Liver (tissue), 3 donors: ENCODE results near the gene DNASE2.

Experiments used
- EGR1 ChIP-seq, 2 donors: IDR thresholded peaks; 2 replicates each; pipeline ENCODE4 v1.6.1; 2016 to 2018; ENCODE audit warnings: antibody characterized with exemption in 2 of 2, low read depth in 2 of 2
- FOXA1 ChIP-seq: IDR thresholded peaks from 2 replicates; pipeline ENCODE4 v1.6.1; 2016; ENCODE audit warnings: antibody characterized with exemption
- FOXA2 ChIP-seq: IDR thresholded peaks from 2 replicates; pipeline ENCODE4 v1.6.1; 2016; ENCODE audit warnings: antibody characterized with exemption
- GABPA ChIP-seq, 2 donors: IDR thresholded peaks in 1 of 2; conservative IDR thresholded peaks in 1 of 2; 2 replicates each; pipeline ENCODE4 v1.6.1; 2016; ENCODE audit warnings: antibody characterized with exemption in 2 of 2, mild to moderate bottlenecking in 1 of 2, moderate library complexity in 1 of 2
- JUND ChIP-seq, 2 donors: IDR thresholded peaks; 2 replicates each; pipeline ENCODE4 v1.6.1; 2016; ENCODE audit warnings: antibody characterized with exemption in 2 of 2
- RAD21 ChIP-seq, 2 donors: IDR thresholded peaks; 2 replicates each; pipeline ENCODE4 v1.6.1; 2016; ENCODE audit warnings: antibody characterized with exemption in 2 of 2, mild to moderate bottlenecking in 2 of 2
- RXRA ChIP-seq, 2 donors: IDR thresholded peaks; 2 replicates each; pipeline ENCODE4 v1.6.1; 2017 to 2018; ENCODE audit warnings: antibody characterized with exemption in 2 of 2, mild to moderate bottlenecking in 1 of 2
- TAF1 ChIP-seq: conservative IDR thresholded peaks from 2 replicates; pipeline ENCODE4 v1.6.1; 2016; ENCODE audit warnings: antibody characterized with exemption, mild to moderate bottlenecking
- TF ChIP-seq, protein P1 (sequence below): fragments of 150-350 bp; IDR thresholded peaks from 2 replicates; pipeline ENCODE4 v1.5.1; 2017; ENCODE audit warnings: improper control_type of control experiment, low read depth, low read length; ENCODE audit not compliant: missing input control
- TF ChIP-seq, protein P2 (sequence below): IDR thresholded peaks from 2 replicates; pipeline ENCODE4 v1.6.1; 2016; ENCODE audit warnings: antibody characterized with exemption
- TF ChIP-seq, protein P3 (sequence below): IDR thresholded peaks from 2 replicates; pipeline ENCODE4 v1.6.1; 2016; ENCODE audit warnings: antibody characterized with exemption
- TF ChIP-seq, protein P4 (sequence below): IDR thresholded peaks from 2 replicates; pipeline ENCODE4 v1.6.1; 2016; ENCODE audit warnings: antibody characterized with exemption
- TF ChIP-seq, protein P5 (sequence below): IDR thresholded peaks from 2 replicates; pipeline ENCODE4 v1.6.1; 2016; ENCODE audit warnings: antibody characterized with exemption, mild to moderate bottlenecking
- donor health status: healthy.
- donor health status: healthy.

DNA sequence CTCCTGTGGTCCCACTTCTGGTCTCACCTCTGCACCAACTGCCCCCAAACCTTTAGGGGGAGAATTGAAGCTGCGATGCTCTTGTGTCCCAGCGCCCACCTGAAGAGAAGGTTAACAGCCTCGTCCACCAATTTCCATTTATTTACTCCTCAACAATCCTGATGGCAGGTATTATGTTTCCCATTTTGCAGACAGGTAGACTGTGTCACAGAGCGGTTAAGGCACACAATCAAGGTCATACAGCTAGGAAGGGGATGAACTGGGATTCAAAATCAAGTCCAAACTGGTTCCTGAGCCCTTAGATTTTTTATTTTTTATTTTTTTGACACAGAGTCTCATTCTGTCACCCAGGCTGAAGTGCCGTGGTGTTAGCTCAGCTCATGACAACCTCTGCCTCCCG is 6.2 kb downstream of the DNASE2 start:
- TF ChIP-seq, protein P1, sequence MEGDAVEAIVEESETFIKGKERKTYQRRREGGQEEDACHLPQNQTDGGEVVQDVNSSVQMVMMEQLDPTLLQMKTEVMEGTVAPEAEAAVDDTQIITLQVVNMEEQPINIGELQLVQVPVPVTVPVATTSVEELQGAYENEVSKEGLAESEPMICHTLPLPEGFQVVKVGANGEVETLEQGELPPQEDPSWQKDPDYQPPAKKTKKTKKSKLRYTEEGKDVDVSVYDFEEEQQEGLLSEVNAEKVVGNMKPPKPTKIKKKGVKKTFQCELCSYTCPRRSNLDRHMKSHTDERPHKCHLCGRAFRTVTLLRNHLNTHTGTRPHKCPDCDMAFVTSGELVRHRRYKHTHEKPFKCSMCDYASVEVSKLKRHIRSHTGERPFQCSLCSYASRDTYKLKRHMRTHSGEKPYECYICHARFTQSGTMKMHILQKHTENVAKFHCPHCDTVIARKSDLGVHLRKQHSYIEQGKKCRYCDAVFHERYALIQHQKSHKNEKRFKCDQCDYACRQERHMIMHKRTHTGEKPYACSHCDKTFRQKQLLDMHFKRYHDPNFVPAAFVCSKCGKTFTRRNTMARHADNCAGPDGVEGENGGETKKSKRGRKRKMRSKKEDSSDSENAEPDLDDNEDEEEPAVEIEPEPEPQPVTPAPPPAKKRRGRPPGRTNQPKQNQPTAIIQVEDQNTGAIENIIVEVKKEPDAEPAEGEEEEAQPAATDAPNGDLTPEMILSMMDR, result no peak
- no peak for TF ChIP-seq RAD21 (IDR thresholded peaks at IDR 0.05)
- TF ChIP-seq TAF1, result no peak
- TF ChIP-seq FOXA1, result no peak
- no peak for TF ChIP-seq JUND (IDR thresholded peaks at IDR 0.05)
- no peak for TF ChIP-seq GABPA (IDR thresholded peaks at IDR 0.05 in 1 of 2, conservative IDR thresholded peaks at IDR 0.05 in 1 of 2)
- TF ChIP-seq EGR1 (IDR thresholded peaks at IDR 0.05; ENCODE audit: low read depth in 2 of 2), result no peak
- TF ChIP-seq, protein P2, sequence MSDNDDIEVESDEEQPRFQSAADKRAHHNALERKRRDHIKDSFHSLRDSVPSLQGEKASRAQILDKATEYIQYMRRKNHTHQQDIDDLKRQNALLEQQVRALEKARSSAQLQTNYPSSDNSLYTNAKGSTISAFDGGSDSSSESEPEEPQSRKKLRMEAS, result no peak
- no peak for TF ChIP-seq RXRA (IDR thresholded peaks at IDR 0.05)
- TF ChIP-seq, protein P3, sequence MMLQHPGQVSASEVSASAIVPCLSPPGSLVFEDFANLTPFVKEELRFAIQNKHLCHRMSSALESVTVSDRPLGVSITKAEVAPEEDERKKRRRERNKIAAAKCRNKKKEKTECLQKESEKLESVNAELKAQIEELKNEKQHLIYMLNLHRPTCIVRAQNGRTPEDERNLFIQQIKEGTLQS, result no peak
- TF ChIP-seq, protein P4, sequence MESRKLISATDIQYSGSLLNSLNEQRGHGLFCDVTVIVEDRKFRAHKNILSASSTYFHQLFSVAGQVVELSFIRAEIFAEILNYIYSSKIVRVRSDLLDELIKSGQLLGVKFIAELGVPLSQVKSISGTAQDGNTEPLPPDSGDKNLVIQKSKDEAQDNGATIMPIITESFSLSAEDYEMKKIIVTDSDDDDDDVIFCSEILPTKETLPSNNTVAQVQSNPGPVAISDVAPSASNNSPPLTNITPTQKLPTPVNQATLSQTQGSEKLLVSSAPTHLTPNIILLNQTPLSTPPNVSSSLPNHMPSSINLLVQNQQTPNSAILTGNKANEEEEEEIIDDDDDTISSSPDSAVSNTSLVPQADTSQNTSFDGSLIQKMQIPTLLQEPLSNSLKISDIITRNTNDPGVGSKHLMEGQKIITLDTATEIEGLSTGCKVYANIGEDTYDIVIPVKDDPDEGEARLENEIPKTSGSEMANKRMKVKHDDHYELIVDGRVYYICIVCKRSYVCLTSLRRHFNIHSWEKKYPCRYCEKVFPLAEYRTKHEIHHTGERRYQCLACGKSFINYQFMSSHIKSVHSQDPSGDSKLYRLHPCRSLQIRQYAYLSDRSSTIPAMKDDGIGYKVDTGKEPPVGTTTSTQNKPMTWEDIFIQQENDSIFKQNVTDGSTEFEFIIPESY, result no peak
- TF ChIP-seq, protein P5, sequence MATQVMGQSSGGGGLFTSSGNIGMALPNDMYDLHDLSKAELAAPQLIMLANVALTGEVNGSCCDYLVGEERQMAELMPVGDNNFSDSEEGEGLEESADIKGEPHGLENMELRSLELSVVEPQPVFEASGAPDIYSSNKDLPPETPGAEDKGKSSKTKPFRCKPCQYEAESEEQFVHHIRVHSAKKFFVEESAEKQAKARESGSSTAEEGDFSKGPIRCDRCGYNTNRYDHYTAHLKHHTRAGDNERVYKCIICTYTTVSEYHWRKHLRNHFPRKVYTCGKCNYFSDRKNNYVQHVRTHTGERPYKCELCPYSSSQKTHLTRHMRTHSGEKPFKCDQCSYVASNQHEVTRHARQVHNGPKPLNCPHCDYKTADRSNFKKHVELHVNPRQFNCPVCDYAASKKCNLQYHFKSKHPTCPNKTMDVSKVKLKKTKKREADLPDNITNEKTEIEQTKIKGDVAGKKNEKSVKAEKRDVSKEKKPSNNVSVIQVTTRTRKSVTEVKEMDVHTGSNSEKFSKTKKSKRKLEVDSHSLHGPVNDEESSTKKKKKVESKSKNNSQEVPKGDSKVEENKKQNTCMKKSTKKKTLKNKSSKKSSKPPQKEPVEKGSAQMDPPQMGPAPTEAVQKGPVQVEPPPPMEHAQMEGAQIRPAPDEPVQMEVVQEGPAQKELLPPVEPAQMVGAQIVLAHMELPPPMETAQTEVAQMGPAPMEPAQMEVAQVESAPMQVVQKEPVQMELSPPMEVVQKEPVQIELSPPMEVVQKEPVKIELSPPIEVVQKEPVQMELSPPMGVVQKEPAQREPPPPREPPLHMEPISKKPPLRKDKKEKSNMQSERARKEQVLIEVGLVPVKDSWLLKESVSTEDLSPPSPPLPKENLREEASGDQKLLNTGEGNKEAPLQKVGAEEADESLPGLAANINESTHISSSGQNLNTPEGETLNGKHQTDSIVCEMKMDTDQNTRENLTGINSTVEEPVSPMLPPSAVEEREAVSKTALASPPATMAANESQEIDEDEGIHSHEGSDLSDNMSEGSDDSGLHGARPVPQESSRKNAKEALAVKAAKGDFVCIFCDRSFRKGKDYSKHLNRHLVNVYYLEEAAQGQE, result no peak
- no peak for TF ChIP-seq FOXA2
